ENCODE measurements around the gene MAP3K7. TPM values are rescaled to one million over a fixed set of nuclear protein-coding genes. Genes with fewer than 3 reads are reported as not detected.

MAP3K7 gene
- 10 to 100 TPM; 17.1 to 17.5 TPM for total RNA-seq

DNA sequence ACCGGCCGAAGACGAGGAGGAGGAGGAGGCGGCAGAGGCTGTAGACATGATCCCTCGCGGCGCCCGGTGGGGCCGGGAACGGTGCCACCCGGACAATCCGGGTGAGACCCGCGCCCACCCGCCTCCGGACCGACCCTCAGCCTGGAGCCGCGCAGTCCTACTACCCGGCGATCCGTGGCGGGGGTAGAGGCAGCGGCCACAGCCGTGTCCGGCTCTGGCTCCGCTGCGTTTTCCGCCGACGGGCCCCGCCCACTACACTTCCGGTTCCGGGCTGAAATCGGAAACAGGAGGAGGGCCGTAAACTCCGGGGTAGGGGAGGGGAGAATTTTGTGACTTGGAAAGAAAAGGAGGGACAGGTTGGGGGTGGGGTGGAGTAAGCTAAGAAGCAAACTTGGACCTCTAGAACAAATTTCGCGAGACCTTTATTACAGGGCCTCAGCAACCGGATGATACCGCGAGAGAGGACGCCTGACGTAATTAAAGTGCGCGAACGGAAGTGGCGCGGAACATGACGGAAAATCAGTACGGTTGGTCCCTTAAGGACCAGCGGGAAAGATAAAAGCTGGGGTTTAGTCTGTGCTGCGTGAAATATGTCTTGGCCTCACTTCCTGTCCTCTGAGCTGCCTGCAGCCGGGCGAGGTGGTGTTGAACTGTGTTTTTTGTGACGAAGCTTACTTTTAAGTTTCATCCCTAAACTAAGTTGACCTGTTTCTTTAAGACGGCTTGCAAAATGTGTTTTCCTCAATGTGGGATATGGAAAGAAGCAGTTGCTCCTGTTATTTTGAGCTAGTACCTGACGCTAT, at the start of gene MAP3K7:
TSS of gene MAP3K7 (minus strand) at position 237 of the 803 bp plus-strand sequence. CDS start at position 48, 189 bp downstream.
- TF ChIP-seq CTCF (IDR thresholded peaks at IDR 0.05) = no peak
- Histone ChIP-seq H3K4me3 (peak within 1 kb of the TSS; percentile 91 to 99), H3K9me3 (no peaks in the 10 kb centered on the region), H3K27me3 (no peaks in the 10 kb centered on the region), H3K27ac (peak within 1 kb of the TSS; percentile 91 to 92), H3K4me1 (peaks cover 0 to 32% of the 10 kb centered on the region in 2 donors), H3K36me3 (no peaks in the 10 kb centered on the region)
- DNase-seq (ENCODE audit: low spot score) = peak; percentile 96

DNA sequence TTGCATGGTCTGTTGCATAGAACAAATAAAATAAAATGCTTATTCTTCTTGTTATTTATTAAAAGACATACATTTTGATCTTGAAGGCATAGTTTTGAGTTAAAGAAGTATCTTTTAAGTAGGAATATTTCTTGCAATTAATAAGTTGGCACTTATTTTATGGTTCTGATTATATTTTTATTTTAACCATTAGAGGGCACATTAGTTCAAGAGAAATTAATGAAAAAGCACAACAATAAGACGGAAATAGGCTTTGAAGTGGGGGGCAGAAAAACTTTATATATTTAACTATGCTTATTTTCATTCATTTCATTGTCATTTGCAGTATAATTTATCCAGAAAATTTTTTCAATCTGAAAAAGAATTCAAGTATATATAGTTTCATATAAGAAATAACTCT, 44.2 kb upstream of the MAP3K7 start:
- Histone ChIP-seq H3K36me3 (no peaks in the 10 kb centered on the region), H3K27ac (no peak overlapping the region), H3K4me3 (no peak overlapping the region), H3K4me1 (no peaks in the 10 kb centered on the region), H3K27me3 (no peaks in the 10 kb centered on the region), H3K9me3 (no peaks in the 10 kb centered on the region)
- no peak for DNase-seq (ENCODE audit: low spot score)
- TF ChIP-seq CTCF (IDR thresholded peaks at IDR 0.05) = no peak

DNA sequence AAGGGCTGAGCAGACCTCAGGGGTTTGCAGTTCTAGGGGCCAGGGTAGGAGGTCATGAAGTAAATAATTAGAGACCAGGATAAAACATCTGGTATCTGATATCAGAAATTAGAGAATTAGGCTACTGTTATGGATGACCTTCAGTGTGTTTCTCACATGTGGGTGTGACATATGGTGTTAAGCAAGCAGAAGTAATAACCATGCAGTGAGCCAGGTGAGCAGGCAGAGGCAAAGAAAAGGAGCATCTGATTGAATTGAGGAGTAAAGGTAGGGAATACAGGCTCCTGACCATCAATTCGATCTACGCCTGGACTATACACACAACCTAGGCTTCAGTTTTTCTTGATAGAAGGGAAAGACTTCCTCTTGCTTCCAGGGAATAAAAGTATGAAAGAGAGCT, 34.7 kb upstream of the MAP3K7 start:
- Histone ChIP-seq H3K9me3 (no peaks in the 10 kb centered on the region), H3K36me3 (no peaks in the 10 kb centered on the region), H3K27me3 (no peaks in the 10 kb centered on the region), H3K4me1 (no peaks in the 10 kb centered on the region), H3K27ac (no peak overlapping the region), H3K4me3 (no peak overlapping the region)
- no peak for TF ChIP-seq CTCF (IDR thresholded peaks at IDR 0.05)
- no peak for DNase-seq (ENCODE audit: low spot score)

- no peaks in the 10 kb centered on the region for H3K27me3 ChIP-seq
- no peaks in the 10 kb centered on the region for H3K4me1 ChIP-seq
- H3K27ac ChIP-seq = no peak overlapping the region
- TF ChIP-seq CTCF (IDR thresholded peaks at IDR 0.05) = no peak
- no peak overlapping the region for H3K4me3 ChIP-seq
- no peak for DNase-seq (ENCODE audit: low spot score)
- H3K36me3 ChIP-seq = no peaks in the 10 kb centered on the region
- no peaks in the 10 kb centered on the region for H3K9me3 ChIP-seq
Measured at GRCh38 chr6:90619221-90619620, 32.3 kb upstream of the MAP3K7 start.

DNA sequence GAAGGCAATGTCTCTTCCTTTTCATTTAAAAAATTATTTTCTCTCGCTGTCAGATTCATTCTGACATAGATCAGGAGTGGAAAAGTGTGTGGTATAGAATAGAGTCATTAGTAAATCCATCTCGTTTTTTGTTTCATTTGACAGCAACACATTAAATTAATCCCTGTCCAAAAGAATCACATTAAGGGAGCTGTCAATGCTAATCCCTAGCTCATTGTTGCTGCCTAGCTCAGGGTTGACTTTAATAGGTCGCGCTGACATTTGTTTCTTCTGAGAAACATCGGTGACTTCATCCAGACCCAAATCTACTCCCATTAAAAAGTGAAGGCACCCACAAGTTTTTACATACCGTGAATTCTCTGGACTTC, 25.4 kb upstream of the MAP3K7 start:
- DNase-seq (ENCODE audit: low spot score) = no peak
- no peaks in the 10 kb centered on the region for H3K9me3 ChIP-seq
- no peaks in the 10 kb centered on the region for H3K27me3 ChIP-seq
- H3K27ac ChIP-seq = no peak overlapping the region
- no peaks in the 10 kb centered on the region for H3K36me3 ChIP-seq
- no peak overlapping the region for H3K4me3 ChIP-seq
- peaks cover 0 to 10% of the 10 kb centered on the region in 2 donors for H3K4me1 ChIP-seq
- TF ChIP-seq CTCF (IDR thresholded peaks at IDR 0.05) = no peak
